Cardiac septum (tissue), 1 donor: ENCODE results near the gene ZBTB6. TPM values are rescaled to one million over a fixed set of nuclear protein-coding genes. Genes with fewer than 3 reads are reported as not detected.

Source experiments
- DNase-seq: peaks from one replicate; pipeline ENCODE4 v3.0.0-alpha.2; 2020; ENCODE audit warnings: low spot score
- intact Hi-C: fragments of 100-400 bp; cut with DNase I; formaldehyde crosslinking; loops from one replicate; pipeline ENCODE4 v1.14.0; 2022
- long read RNA-seq: library from polyadenylated mRNA; unstranded; transcript quantifications from one replicate; pipeline ENCODE4 v2.0.0, GENCODE V29; 2021
- total RNA-seq: library from RNA; stranded (reverse); fragmentation: NEBNext Ultra II Directional; extraction: Animal tissue kit (Norgen Biotek cat#: 25700); gene quantifications from one replicate; pipeline ENCODE4 v1.2.1, GENCODE V29; 2021
- donor health status: DM: no; HTN: no; CAD: no.

Gene ZBTB6
- 6.6 TPM for total RNA-seq
- long read RNA-seq, full-length matches to known transcripts = 1 of 3 reads
- long read RNA-seq, partial matches to known transcripts = 0 of 3 reads
- long read RNA-seq, other reads (novel, unspliced or antisense) = 2 of 3 reads

DNA sequence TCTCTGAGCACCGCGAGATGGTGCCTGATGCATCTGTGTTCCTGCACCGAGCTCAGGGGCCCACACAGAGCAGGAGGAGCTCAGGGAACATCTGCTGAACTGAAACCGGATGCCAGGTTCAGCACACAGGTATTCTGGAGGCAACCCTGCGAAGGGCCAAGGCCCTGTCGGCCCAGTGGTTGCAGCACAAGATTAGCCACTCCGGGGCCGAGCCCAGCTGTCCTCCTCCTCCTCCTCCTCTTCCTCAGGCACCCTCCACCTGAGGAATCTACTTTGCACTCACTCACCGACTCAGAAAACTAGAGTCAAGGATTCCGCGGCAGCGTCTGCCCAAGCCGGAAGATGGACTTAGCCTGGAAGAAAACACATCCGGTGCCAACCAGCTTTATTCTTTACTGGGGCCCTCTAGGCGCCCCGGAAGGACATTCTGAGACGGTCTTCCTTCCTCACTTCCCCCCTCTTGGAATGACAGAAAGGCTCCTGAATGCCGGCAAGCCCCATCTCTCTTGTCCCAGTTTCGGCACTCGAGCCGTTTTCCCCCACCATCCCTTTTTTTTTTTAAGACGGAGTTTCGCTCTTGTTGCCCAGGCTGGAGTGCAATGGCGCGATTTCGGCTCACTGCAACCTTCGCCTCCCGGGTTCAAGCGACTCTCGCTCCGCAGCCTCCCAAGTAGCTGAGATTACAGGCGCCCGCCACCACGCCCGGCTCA is at the start of gene ZBTB6:
ZBTB6 (minus strand) TSS at position 360 of the 710 bp plus-strand sequence. CDS start 1,251 bp downstream, outside the sequence.
- DNase-seq = peak; percentile 91
- intact Hi-C loops = loop anchor here (2.0 kb wide), 1 partner anchor 18 kb away; the partner anchor contains the start of gene ZBTB26

GRCh38 chr9:122961139-122961538 is 48.0 kb upstream of the ZBTB6 start:
- DNase-seq = no peak
- intact Hi-C loops = no loop called here

GRCh38 chr9:122955961-122956360 is 42.8 kb upstream of the ZBTB6 start:
- DNase-seq = no peak
- intact Hi-C loops = no loop called here

DNA sequence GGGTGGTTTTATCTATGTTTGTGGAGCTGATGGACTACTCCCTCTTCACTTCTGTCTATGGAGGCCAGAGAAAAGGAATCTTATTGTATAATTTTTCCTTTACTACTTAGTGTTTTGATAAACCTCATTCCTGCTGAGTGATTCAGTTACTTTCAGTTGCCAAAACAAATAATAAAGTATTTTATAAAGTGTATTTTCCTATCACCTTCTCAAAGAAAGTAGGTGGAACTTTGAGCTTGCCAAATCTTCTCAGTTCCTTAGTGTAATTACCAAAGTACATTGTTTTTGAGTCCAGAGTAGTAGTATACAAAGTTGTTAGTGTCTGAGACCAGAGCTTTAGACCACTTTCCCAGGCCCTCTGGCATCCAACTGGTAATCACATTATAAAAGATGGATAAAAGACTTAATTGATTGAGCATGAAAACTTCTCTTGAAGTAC is 41.1 kb upstream of the ZBTB6 start:
- no peak for DNase-seq
- intact Hi-C loops = no loop called here

DNA sequence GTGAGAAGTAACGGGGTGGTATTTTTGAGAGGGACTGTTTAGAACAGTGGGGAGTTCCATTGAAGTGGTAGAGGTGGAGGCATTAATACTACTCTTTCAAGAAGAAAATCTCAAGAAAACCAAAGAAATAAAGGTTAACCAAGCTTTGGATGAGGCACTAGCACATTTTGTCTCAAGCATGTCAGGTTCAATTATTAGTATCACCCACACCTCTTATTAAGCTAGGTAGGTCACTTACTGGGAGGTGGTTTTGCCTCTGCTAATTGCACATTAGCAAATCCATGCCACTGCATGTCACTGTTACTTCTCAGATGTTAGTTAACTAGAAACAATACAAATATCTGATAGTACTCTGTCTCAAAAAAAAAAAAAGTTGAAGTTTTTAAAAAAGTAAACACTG is 37.9 kb upstream of the ZBTB6 start:
- intact Hi-C loops = no loop called here

GRCh38 chr9:122950263-122950662 is 37.1 kb upstream of the ZBTB6 start:
- intact Hi-C loops = no loop called here
- DNase-seq = no peak

More for the DNA sequence above, 37.9 kb upstream of the ZBTB6 start:
- no peak for DNase-seq

GRCh38 chr9:122949696-122950095 is 36.6 kb upstream of the ZBTB6 start:
- intact Hi-C loops = no loop called here
- no peak for DNase-seq

DNA sequence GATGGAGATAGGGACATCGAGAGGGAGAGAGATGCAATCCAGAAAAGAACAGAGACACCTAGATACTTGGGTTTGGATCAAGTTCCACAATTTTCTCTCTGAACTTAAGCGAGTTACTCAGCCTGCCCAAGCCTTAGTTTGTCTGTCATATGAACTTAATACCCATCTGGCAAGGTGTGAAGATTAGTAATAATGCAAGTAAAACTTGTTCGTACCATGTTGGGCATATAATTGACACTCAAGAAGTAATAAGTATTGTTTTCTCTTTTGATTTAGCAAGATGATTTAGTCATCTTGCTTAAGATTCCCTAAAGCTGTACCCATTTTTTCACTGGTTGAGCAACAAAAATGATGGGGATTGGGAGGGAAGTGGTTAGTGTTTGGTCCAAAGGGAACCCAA is 35.2 kb upstream of the ZBTB6 start:
- DNase-seq = no peak
- intact Hi-C loops = no loop called here

GRCh38 chr9:122946461-122947005 is 33.4 kb upstream of the ZBTB6 start:
- no peak for DNase-seq
- intact Hi-C loops = no loop called here

GRCh38 chr9:122944960-122945888 is 32.1 kb upstream of the ZBTB6 start:
- intact Hi-C loops = no loop called here
- no peak for DNase-seq

DNA sequence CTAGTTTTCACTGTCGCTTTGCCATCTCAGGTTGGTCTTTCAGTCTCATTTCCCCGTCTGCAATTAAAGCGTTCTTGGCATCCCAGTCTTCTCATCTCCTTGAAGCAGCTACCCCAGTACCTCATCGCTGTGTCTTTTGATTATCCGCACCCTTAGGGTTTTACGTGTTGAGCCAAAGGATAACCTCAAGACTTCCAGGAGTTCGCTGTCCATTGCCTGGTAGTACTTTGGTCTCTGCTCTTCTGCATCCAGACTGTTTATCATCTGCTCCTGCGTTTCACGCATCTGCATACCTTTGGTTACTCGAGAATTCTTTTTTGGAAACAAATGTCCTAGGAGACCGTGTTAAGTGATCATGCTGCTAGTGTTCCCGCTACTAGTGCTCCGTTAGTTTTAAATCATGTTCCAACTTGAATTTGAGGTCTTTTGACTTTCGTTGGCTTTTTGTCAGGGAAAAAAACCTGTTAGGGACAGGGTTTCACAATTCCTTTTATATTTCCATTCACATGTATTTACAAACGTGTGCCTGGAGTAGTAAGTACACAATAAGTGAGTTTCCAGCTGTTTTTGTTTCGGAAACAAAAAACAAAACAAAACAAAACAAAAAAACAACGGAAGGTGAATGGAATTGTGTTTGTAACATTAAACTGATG is 28.6 kb upstream of the ZBTB6 start:
- intact Hi-C loops = loop anchor here (2.0 kb wide), 1 partner anchor 37 kb away; the partner anchor contains the start of gene RC3H2
- DNase-seq = no peak

- intact Hi-C loops = loop anchor here (2.0 kb wide), 1 partner anchor 36 kb away; the partner anchor contains the start of gene RC3H2
These were observed 27.8 kb upstream of the ZBTB6 start, which contains the start of gene RABGAP1 for GRCh38 chr9:122940749-122941581. RABGAP1 (plus strand) TSS chr9:122941020; CDS start chr9:122957060, 16,040 bp downstream.

GRCh38 chr9:122940454-122940748 is 27.3 kb upstream of the ZBTB6 start:
- DNase-seq = no peak
- intact Hi-C loops = loop anchor here (2.0 kb wide), 1 partner anchor 36 kb away; the partner anchor contains the start of gene RC3H2

More at GRCh38 chr9:122940749-122941581, 27.8 kb upstream of the ZBTB6 start, which contains the start of gene RABGAP1:
- DNase-seq = peak; percentile 100

- no peak for DNase-seq
- intact Hi-C loops = no loop called here
These were observed 26.5 kb upstream of the ZBTB6 start for GRCh38 chr9:122939601-122940000.

GRCh38 chr9:122936883-122937282 is 23.8 kb upstream of the ZBTB6 start:
- no peak for DNase-seq
- intact Hi-C loops = no loop called here

GRCh38 chr9:122936464-122936863 is 23.3 kb upstream of the ZBTB6 start:
- intact Hi-C loops = no loop called here
- DNase-seq = no peak

GRCh38 chr9:122931226-122932121 is 18.4 kb upstream of the ZBTB6 start, which contains the start of gene ZBTB26:
ZBTB26 (minus strand) TSS chr9:122931512; CDS start chr9:122919934, 11,578 bp downstream.
- intact Hi-C loops = loop anchor here (2.0 kb wide), 1 partner anchor 19 kb away; the partner anchor contains the start of gene ZBTB6
- DNase-seq = peak; percentile 98
